Mucosa of gallbladder (tissue), 1 donor: ENCODE data around the gene QSER1. TPM values are rescaled to one million over a fixed set of nuclear protein-coding genes. Genes with fewer than 3 reads are reported as not detected.
"Not testable (repeated sequence)": the region's sequence is repeated elsewhere in the genome, so short reads cannot be mapped to it uniquely, and the experiment has no call there.

Experiments
- DNase-seq: peaks from one replicate; pipeline ENCODE4 v3.0.0-alpha.2; 2020; ENCODE audit warnings: low spot score
- total RNA-seq: library from RNA; stranded (reverse); gene quantifications from one replicate; pipeline ENCODE4 v1.2.1, GENCODE V29; 2021
- donor health status: DM: no; HTN: no; CAD: no.

QSER1 gene
- total RNA-seq, 1 donor from 2014 or later: 26.9 TPM

DNA sequence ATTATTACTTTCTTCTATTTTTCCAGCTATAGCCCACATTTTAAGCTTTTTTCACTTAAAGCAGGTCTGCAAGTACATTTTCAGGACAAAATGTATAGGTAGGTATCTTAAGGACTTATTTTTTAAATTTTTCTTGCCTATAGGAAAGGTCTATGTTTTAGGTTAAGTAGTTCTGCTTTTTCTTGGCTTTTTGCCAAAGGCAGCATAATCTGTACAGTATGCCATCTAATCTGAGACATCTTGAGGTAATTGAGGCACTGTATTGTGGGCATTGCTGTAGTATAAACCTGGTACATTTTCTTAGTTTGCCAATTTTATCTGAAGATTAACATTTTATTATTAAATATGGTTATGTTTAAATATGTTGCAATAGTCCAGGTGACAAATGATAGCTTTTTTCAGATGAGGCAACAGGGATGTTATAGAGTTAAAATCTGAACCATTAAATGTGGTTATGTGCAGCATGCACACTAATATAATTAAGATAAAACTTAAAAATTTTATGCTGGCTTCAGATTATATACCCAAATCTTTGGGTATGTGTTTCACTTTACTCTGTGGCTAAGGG is 42.9 kb downstream of the QSER1 start:
- DNase-seq: no peak

DNA sequence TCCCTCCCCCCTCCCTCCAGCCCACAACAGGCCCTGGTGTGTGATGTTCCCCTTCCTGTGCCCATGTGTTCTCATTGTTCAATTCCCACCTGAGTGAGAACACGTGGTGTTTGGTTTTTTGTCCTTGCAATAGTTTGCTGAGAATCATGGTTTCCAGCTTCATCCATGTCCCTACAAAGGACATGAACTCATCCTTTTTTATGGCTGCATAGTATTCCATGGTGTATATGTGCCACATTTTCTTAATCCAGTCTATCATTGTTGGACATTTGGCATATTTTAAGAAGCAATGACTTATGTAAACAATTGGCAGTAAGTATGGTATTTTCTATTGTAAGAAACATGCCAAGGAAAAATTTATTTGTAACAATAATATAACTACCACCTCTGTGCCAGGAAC is 43.6 kb downstream of the QSER1 start:
- DNase-seq: not testable (repeated sequence)

DNA sequence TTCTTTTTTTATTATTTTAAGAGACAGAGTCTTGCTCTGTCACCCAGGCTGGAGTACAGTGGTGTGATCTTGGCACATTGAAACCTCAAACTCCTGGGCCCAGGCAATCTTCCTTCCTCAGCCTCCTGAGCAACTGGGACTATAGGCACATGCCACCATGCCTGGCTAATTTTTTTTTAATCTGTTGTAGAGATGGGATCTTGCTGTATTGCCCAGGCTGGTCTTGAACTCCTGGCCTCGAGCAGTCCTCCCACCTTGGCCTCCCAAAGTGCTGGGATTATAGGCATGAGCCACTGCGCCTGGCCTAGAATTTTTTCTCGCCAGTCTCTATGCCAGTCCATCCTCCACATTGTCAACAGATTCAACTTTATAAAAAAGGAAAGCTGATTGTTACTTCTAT is 44.7 kb downstream of the QSER1 start:
- not testable (repeated sequence) for DNase-seq

- DNase-seq: no peak
These were observed 46.4 kb downstream of the QSER1 start for GRCh38 chr11:32939046-32939445.

DNA sequence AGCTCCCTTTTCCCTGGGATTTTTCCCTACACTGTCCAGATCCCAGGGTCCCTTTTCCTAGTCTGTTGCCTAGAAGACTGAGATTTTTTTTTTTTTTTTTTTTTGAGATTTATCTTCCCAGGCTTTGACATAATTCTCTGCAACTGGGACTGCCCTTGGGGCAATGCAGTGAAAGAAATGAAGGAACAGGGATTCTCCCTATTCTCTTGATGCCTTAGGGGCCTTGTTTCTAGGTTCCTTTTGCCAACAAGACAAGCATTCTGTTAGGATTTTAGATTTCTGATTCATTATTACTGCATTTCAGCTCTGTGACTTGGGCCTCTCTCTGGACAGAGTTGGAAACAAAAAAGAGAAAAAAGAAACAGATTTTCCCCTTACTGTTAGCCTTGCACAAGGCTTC is 47.3 kb downstream of the QSER1 start:
- no peak for DNase-seq

DNA sequence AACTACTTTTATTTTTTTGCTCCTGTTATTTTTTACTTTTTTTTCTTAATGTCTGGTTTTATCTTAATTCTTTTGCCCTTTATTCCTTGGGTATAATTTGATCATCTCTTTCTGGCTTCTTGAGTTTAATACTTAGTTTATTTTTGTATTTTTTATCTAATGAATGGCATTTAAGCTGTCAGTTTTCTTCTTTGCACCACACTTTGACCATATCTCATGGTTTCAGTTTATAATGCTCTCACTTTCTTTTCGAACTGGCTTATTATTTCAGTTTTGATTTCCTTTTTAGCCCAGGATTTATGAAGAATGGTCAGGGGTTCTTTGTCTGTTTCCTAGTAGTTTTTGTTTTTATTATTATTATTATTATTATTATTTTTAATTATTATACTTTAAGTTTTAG is 48.3 kb downstream of the QSER1 start:
- no peak for DNase-seq

DNA sequence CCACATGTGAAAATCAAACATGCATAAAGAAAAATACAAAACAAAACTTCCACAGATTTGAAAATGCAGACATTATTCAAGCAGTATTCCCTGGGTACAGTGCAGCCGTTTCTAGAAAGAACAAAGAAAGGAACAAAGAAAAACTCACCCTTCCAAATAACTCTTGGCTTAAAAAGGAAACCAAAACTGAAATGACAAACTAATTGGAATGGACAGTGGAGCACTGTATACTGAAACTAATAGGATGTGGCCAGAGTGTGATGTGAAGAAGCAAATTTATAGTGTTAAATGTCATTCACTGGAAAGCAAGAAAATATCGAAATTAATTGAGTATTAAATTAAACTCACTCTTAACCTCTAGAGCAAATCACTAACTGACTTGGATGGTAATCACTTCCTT is 55.4 kb downstream of the QSER1 start:
- no peak for DNase-seq

DNA sequence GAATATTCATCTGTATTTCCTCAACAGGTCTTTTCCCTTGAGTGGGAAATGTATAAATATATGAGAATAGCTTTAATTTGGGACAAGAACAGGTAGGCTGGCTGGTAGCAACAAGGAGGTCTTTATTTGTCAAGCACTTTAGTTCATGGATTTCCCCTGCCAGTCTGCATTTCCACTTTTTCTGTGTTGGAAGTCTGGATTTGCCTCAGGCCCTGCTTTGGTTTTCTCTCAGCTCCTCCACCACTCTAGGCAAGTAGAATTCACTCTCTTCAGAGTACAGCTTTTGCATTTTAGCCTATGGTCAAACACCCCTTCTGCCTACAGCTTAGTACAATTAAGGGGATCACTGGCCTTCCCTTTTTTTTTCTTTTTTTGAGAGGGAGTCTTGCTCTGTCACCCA is 57.1 kb downstream of the QSER1 start:
- DNase-seq: no peak

DNA sequence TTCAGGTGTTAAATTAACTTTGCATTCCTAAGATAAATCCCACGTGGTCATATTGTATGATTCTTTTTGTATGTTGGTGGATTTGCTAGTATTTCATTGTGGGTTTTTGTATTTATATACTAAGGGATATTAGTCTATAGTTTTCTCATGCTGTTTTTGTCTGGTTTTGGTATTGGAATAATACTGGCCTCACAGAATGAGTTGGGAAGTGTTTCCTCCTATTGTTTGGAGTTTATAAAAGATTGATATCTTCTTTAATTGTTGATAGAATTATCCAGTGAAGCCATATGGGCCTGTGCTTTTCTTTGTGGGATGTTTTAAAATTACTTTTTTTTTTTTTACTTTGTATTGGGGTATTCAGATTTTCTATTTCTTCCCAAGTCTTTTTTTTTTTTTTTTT is 59.8 kb downstream of the QSER1 start:
- no peak for DNase-seq

- no peak for DNase-seq
These were observed 61.1 kb downstream of the QSER1 start for GRCh38 chr11:32953700-32954099.

DNA sequence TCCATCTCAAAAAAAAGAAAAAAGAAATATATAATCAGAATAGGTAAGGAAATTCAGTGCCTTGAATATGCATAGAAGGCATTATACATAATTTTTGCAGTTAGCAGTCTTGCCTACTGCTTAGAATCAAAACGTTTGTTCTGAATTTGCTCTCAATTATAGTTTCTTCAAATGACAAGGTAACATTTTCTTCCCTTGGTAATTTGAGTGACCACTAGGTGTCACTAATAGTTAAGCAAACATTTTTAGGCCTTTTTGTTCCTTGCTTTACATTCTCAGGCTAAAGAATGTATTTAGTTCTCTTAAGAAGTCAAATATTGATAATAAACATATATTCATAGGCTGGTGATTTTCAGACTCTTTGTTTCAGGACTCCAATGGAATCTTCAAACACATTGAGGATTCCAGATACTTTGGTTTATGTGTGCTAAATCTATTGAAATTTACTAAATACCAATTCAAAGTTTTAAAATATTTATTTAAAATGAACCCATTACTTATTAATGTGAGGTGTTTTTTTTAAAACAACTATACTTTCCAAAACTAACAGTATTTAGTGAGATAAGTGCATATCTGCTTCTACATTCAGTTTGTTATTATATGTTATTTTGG is 68.0 kb downstream of the QSER1 start:
- no peak for DNase-seq

DNA sequence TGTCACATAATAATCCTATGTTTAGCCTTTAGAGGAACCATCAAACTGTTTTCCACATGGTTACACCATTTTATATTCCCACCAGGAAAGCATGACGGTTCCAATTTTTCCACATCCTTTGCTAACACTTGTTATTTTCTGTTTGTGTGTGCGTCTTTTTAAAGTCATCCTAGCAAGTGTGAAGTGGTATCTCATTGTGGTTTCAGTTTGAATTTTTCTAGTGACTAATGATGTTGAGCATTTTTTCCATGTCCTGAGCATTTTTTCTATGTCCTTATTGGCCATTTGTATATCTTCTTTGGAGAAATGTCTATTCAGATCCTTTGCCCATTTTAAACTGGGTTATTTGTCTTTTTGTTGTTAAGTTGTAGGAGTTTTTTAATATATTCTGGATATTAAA is 69.4 kb downstream of the QSER1 start:
- DNase-seq: no peak

- no peak for DNase-seq
These were observed 71.1 kb downstream of the QSER1 start for GRCh38 chr11:32963721-32964120.

GRCh38 chr11:32968541-32968940 is 75.9 kb downstream of the QSER1 start:
- no peak for DNase-seq

DNA sequence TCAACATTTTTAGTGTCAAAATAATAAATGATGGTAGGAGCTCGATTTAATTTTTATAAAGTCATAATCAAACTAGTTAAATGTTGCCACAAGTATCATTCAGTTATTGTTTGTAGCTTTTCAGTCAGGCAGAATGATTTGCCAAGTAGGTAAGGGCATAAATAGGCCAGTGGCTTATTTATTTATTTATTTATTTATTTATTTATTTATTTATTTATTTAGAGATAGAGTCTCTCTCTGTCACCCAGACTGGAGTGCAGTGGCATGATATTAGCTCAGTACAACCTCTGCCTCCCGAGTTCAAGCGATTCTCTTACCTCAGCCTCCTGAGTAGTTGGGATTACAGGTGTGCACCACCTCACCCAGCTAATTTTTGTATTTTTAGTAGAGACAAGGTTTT is 79.6 kb downstream of the QSER1 start:
- not testable (repeated sequence) for DNase-seq

DNA sequence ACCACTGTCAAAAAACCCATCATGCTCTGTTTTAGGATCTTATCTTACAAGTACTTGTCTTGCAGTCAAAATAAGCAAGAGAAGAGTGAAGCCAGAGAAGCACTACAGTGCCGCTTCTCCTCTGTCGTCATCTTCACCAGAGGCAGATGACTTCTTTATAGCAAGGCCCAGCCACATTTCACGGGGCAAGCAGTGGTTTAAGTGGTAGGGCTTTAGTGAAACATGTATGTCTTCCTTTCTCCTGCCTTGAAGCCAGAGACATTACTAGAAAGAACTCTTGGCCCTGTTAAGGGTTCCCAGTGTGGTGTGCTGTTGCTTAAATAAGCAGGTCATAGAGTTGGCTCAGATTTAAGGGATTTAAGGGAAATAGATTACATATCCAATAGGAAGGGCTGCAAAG is 80.2 kb downstream of the QSER1 start:
- no peak for DNase-seq

GRCh38 chr11:32982626-32983025 is 90.0 kb downstream of the QSER1 start:
- no peak for DNase-seq

- DNase-seq: no peak
These were observed 90.9 kb downstream of the QSER1 start for GRCh38 chr11:32983506-32983905.

DNA sequence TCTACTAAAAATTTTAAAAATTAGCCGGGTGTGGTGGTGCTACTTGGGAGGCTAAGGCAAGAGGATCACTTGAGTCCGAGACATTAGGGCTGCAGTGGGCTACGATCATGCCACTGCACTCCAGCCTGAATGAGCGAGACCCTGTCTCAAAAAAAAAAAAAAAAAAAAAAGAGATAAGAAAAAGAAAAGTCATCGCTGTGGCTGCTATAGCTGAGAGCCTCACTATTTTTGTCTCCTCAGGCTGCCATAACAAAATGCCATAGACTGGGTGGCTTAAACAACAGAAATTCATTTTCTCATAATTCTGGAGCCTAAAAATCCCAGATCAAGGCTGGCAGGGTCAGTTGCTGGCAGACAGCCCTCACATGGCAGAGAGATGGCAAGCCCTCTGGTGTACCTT is 93.0 kb downstream of the QSER1 start:
- no peak for DNase-seq

DNA sequence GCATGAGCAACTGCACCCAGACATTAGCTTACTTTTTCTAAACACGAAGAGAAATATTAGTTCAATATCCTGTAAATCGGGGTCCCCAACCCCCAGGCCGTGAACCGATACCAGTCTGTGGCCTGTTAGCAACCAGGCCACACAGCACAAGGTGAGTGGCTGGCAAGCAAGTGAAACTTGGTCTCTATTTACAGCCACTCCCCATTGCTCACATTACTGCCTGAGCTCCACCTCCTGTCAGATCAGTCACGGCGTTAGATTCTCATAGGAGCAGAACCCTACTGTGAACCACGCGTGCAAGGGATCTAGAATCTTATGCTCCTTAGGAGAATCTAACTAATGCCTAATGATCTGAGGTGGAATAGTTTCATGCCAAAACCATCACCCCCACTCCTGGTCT is 95.2 kb downstream of the QSER1 start:
- DNase-seq: no peak

- no peak for DNase-seq
These were observed 97.9 kb downstream of the QSER1 start for GRCh38 chr11:32990481-32990880.

GRCh38 chr11:32991427-32991826 is 98.8 kb downstream of the QSER1 start:
- no peak for DNase-seq

- DNase-seq: no peak
These were observed 99.3 kb downstream of the QSER1 start for GRCh38 chr11:32991898-32992297.

GRCh38 chr11:33000181-33000580 is 107.6 kb downstream of the QSER1 start:
- DNase-seq: no peak
